HepG2 (cell line): ENCODE results near the gene GNPNAT1. TPM values are rescaled to one million over a fixed set of nuclear protein-coding genes. Genes with fewer than 3 reads are reported as not detected.

Experiments used
- FOXA3 ChIP-seq: IDR thresholded peaks from 2 replicates; pipeline ENCODE4 v1.6.1; 2016; ENCODE audit warnings: missing genetic modification reagents, missing compliant biosample characterization
- GTF2F1 ChIP-seq: fragments of 150-350 bp; IDR thresholded peaks from 2 replicates; pipeline ENCODE4 v1.6.1; 2014; ENCODE audit warnings: low read length
- HES4 ChIP-seq: sonication (generic); formaldehyde crosslinking; IDR thresholded peaks from 2 replicates; pipeline ENCODE4 v1.9.0; 2021; ENCODE audit warnings: mild to moderate bottlenecking, missing genetic modification reagents, borderline replicate concordance
- NFYB ChIP-seq: sonication (generic); formaldehyde crosslinking; IDR thresholded peaks from 2 replicates; pipeline ENCODE4 v1.4.0; 2020; ENCODE audit warnings: missing genetic modification reagents
- RARA ChIP-seq: IDR thresholded peaks from 2 replicates; pipeline ENCODE4 v1.6.1; 2016; ENCODE audit warnings: missing genetic modification reagents, missing compliant biosample characterization
- REST ChIP-seq, 2 experiments: IDR thresholded peaks; 2 replicates each; pipeline ENCODE4 v1.6.1; 2011 to 2012; ENCODE audit warnings: low read length in 2 of 2, borderline replicate concordance in 1 of 2, low read depth in 1 of 2, mild to moderate bottlenecking in 1 of 2, moderate library complexity in 1 of 2
- RFX1 ChIP-seq: fragments of 450-650 bp; IDR thresholded peaks from 2 replicates; pipeline ENCODE4 v1.6.1; 2017
- TOE1 ChIP-seq: sonication (generic); formaldehyde crosslinking; IDR thresholded peaks from 2 replicates; pipeline ENCODE4 v1.4.0; 2020; ENCODE audit warnings: mild to moderate bottlenecking, missing genetic modification reagents
- TP53 ChIP-seq: sonication (generic); formaldehyde crosslinking; conservative IDR thresholded peaks from 2 replicates; pipeline ENCODE4 v1.4.0; 2020; ENCODE audit warnings: missing genetic modification reagents
- ZBTB38 ChIP-seq: sonication (generic); formaldehyde crosslinking; IDR thresholded peaks from 2 replicates; pipeline ENCODE4 v1.5.1; 2020; ENCODE audit warnings: mild to moderate bottlenecking, missing genetic modification reagents
- ZNF326 ChIP-seq: sonication (generic); formaldehyde crosslinking; IDR thresholded peaks from 2 replicates; pipeline ENCODE4 v1.4.0; 2020; ENCODE audit warnings: missing genetic modification reagents, borderline replicate concordance
- ZNF333 ChIP-seq: sonication (generic); formaldehyde crosslinking; IDR thresholded peaks from 2 replicates; pipeline ENCODE4 v1.4.0; 2020; ENCODE audit warnings: mild to moderate bottlenecking, missing genetic modification reagents, borderline replicate concordance
- ZNF772 ChIP-seq: sonication (generic); formaldehyde crosslinking; IDR thresholded peaks from 2 replicates; pipeline ENCODE4 v1.5.0; 2020; ENCODE audit warnings: mild to moderate bottlenecking, missing genetic modification reagents
- ZNF878 ChIP-seq: sonication (generic); formaldehyde crosslinking; IDR thresholded peaks from 2 replicates; pipeline ENCODE4 v1.8.1; 2023; ENCODE audit warnings: mild to moderate bottlenecking, missing genetic modification reagents, moderate library complexity
- ZNF891 ChIP-seq: sonication (generic); formaldehyde crosslinking; IDR thresholded peaks from 2 replicates; pipeline ENCODE4 v1.5.0; 2020; ENCODE audit warnings: mild to moderate bottlenecking, missing genetic modification reagents
- ZSCAN20 ChIP-seq: sonication (generic); formaldehyde crosslinking; IDR thresholded peaks from 2 replicates; pipeline ENCODE4 v1.4.0; 2020; ENCODE audit warnings: missing genetic modification reagents, mild to moderate bottlenecking, borderline replicate concordance
- polyA plus RNA-seq, 8 experiments: library from polyadenylated mRNA; depleted of rRNA in 3 of 8; stranded (reverse) in 7 of 8; unstranded in 1 of 8; fragments of >200 nt; fragmentation: Illumina TruSeq in 4 of 8; extraction: Trizol in 4 of 8; gene quantifications; 2 replicates each; pipeline versions ENCODE4 v1.2.1 to v1.2.3, GENCODE V29; 2011 to 2016; ENCODE audit warnings: low read depth in 4 of 8, missing spikeins in 1 of 8, mixed read lengths in 1 of 8; ENCODE audit not compliant: insufficient read depth in 1 of 8
- total RNA-seq, 5 experiments: library from RNA; depleted of rRNA; stranded (reverse); fragments of >200 nt; fragmentation: Illumina TruSeq; extraction: Trizol; gene quantifications; 2 replicates each; pipeline ENCODE4 v1.2.3, GENCODE V29; 2016; ENCODE audit warnings: low read depth in 1 of 5
- TF ChIP-seq, protein P1 (sequence below): sonication (generic); formaldehyde crosslinking; IDR thresholded peaks from 2 replicates; pipeline ENCODE4 v1.4.0; 2020; ENCODE audit warnings: mild to moderate bottlenecking, low read depth, missing genetic modification reagents
- TF ChIP-seq, protein P2 (sequence below): IDR thresholded peaks from 2 replicates; pipeline ENCODE4 v1.4.0; 2020; ENCODE audit warnings: mild to moderate bottlenecking, missing genetic modification reagents
- TF ChIP-seq, protein P3 (sequence below): sonication (generic); formaldehyde crosslinking; IDR thresholded peaks from 2 replicates; pipeline ENCODE4 v1.4.0; 2020; ENCODE audit warnings: missing genetic modification reagents

Gene GNPNAT1
- total and polyA plus RNA-seq, 2 of the 13 experiments (the other 11 are each of a cell fraction or from before 2014, with no cell fraction given), result 38.3 to 54.9 TPM

GRCh38 chr14:52821805-52822250 is 30.4 kb upstream of the GNPNAT1 start (continued):
- no peak for TF ChIP-seq ZSCAN20
- no peak for TF ChIP-seq TP53 (CRISPR knock-in tag)
- no peak for TF ChIP-seq RFX1
- no peak for TF ChIP-seq ZBTB38 (CRISPR knock-in tag)
- no peak for TF ChIP-seq HES4 (CRISPR knock-in tag)
- no peak for TF ChIP-seq TOE1 (CRISPR knock-in tag)
- TF ChIP-seq FOXA3, result peak; percentile 99
- no peak for TF ChIP-seq GTF2F1
- TF ChIP-seq RARA (CRISPR knock-in tag), result peak; percentile 100
- no peak for TF ChIP-seq ZNF891 (CRISPR knock-in tag)
- TF ChIP-seq, protein P1, sequence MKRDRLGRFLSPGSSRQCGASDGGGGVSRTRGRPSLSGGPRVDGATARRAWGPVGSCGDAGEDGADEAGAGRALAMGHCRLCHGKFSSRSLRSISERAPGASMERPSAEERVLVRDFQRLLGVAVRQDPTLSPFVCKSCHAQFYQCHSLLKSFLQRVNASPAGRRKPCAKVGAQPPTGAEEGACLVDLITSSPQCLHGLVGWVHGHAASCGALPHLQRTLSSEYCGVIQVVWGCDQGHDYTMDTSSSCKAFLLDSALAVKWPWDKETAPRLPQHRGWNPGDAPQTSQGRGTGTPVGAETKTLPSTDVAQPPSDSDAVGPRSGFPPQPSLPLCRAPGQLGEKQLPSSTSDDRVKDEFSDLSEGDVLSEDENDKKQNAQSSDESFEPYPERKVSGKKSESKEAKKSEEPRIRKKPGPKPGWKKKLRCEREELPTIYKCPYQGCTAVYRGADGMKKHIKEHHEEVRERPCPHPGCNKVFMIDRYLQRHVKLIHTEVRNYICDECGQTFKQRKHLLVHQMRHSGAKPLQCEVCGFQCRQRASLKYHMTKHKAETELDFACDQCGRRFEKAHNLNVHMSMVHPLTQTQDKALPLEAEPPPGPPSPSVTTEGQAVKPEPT (CRISPR knock-in tag), result no peak
- no peak for TF ChIP-seq ZNF333 (CRISPR knock-in tag)
- TF ChIP-seq ZNF326 (CRISPR knock-in tag), result no peak
- TF ChIP-seq, protein P2, sequence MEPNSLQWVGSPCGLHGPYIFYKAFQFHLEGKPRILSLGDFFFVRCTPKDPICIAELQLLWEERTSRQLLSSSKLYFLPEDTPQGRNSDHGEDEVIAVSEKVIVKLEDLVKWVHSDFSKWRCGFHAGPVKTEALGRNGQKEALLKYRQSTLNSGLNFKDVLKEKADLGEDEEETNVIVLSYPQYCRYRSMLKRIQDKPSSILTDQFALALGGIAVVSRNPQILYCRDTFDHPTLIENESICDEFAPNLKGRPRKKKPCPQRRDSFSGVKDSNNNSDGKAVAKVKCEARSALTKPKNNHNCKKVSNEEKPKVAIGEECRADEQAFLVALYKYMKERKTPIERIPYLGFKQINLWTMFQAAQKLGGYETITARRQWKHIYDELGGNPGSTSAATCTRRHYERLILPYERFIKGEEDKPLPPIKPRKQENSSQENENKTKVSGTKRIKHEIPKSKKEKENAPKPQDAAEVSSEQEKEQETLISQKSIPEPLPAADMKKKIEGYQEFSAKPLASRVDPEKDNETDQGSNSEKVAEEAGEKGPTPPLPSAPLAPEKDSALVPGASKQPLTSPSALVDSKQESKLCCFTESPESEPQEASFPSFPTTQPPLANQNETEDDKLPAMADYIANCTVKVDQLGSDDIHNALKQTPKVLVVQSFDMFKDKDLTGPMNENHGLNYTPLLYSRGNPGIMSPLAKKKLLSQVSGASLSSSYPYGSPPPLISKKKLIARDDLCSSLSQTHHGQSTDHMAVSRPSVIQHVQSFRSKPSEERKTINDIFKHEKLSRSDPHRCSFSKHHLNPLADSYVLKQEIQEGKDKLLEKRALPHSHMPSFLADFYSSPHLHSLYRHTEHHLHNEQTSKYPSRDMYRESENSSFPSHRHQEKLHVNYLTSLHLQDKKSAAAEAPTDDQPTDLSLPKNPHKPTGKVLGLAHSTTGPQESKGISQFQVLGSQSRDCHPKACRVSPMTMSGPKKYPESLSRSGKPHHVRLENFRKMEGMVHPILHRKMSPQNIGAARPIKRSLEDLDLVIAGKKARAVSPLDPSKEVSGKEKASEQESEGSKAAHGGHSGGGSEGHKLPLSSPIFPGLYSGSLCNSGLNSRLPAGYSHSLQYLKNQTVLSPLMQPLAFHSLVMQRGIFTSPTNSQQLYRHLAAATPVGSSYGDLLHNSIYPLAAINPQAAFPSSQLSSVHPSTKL, result peak; percentile 100
- peak in 1 of 2 experiments; percentile 57; a peak in 1 of 4 replicates for TF ChIP-seq REST (IDR thresholded peaks at IDR 0.05; ENCODE audit: borderline replicate concordance in 1 of 2, low read depth in 1 of 2, low read length in 2 of 2)
- TF ChIP-seq NFYB (CRISPR knock-in tag), result no peak
- TF ChIP-seq ZNF878, result 0 out of 2 replicates have a peak, but pooled peaks have one; percentile 43
- TF ChIP-seq ZNF772, result 0 out of 2 replicates have a peak, but pooled peaks have one; percentile 44
- TF ChIP-seq, protein P3, sequence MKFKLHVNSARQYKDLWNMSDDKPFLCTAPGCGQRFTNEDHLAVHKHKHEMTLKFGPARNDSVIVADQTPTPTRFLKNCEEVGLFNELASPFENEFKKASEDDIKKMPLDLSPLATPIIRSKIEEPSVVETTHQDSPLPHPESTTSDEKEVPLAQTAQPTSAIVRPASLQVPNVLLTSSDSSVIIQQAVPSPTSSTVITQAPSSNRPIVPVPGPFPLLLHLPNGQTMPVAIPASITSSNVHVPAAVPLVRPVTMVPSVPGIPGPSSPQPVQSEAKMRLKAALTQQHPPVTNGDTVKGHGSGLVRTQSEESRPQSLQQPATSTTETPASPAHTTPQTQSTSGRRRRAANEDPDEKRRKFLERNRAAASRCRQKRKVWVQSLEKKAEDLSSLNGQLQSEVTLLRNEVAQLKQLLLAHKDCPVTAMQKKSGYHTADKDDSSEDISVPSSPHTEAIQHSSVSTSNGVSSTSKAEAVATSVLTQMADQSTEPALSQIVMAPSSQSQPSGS, result peak; percentile 93
